ENCODE results near the gene WDR13.

DNA sequence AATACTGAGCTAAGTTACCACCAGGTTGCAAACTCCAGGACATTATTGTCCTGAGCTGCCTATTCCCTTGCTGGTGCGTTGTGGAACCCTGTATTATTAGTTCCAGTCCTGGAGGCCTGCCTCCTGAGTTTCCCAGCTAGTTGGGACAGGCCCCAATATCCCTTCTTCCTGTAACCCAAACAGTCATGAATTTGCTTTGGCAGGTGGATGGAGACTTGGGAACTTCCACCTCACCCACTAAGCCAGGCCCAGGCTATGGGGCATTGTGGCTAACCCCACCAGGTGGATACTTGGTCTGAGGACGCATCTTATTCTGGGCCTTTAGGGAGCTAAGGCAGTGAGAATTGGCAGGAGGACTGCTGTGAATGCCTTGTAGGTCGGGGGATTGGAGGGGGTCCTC, 18.0 kb upstream of the WDR13 start:
- TF ChIP-seq POLR2A (IDR thresholded peaks at IDR 0.05) = no peak
- TF ChIP-seq, protein P1, sequence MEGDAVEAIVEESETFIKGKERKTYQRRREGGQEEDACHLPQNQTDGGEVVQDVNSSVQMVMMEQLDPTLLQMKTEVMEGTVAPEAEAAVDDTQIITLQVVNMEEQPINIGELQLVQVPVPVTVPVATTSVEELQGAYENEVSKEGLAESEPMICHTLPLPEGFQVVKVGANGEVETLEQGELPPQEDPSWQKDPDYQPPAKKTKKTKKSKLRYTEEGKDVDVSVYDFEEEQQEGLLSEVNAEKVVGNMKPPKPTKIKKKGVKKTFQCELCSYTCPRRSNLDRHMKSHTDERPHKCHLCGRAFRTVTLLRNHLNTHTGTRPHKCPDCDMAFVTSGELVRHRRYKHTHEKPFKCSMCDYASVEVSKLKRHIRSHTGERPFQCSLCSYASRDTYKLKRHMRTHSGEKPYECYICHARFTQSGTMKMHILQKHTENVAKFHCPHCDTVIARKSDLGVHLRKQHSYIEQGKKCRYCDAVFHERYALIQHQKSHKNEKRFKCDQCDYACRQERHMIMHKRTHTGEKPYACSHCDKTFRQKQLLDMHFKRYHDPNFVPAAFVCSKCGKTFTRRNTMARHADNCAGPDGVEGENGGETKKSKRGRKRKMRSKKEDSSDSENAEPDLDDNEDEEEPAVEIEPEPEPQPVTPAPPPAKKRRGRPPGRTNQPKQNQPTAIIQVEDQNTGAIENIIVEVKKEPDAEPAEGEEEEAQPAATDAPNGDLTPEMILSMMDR (IDR thresholded peaks at IDR 0.05) = no peak
